Measurements from ENCODE around the gene KLHL7. TPM values are rescaled to one million over a fixed set of nuclear protein-coding genes. Genes with fewer than 3 reads are reported as not detected.

The KLHL7 gene
- total and polyA plus RNA-seq, 8 donors = 8.4 to 55.9 (median 17.6) TPM

- Histone ChIP-seq H3K4me3 (no peak overlapping the region), H3K27ac (no peak overlapping the region), H3K36me3 (no peaks in the 10 kb centered on the region), H3K27me3 (no peaks in the 10 kb centered on the region), H3K9me3 (no peaks in the 10 kb centered on the region), H3K4me1 (no peaks in the 10 kb centered on the region)
- DNase-seq = no peak
- TF ChIP-seq CTCF (IDR thresholded peaks at IDR 0.05) (no peak), POLR2A (IDR thresholded peaks at IDR 0.05) (no peak), EP300 (IDR thresholded peaks at IDR 0.05) (no peak), POLR2AphosphoS5 (IDR thresholded peaks at IDR 0.05) (no peak)
- WGBS, 5 donors = 87 to 97% (median 94%) methylated on average over 5 of the region's 5 CpGs
- intact Hi-C loops (cut with DNase I; ENCODE audit: low total_unique reads) = no loop called here
These were observed 108.8 kb downstream of the KLHL7 start for GRCh38 chr7:23214423-23214822.

DNA sequence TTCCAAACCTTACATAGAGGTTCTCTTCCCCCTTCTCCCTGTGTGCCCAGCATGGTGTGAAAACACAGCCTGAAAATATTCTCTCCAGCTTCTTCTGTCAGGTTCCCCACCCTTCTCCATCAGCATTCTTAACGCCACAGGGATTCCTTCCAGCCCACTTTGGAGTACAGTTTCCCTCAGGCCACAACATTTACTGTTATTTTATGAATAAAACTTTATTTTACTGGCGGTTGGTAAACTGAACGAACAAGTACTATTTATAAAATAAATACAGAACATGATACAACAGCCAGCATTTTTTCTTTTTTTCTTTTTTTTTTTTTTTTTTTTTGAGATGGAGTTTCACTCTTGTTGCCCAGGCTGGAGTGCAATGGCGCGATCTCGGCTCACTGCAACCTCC lies 109.4 kb downstream of the KLHL7 start:
- Histone ChIP-seq H3K9me3 (no peaks in the 10 kb centered on the region), H3K4me1 (no peaks in the 10 kb centered on the region), H3K4me3 (no peak overlapping the region), H3K36me3 (no peaks in the 10 kb centered on the region), H3K27ac (no peak overlapping the region), H3K27me3 (no peaks in the 10 kb centered on the region)
- DNase-seq = no peak
- intact Hi-C loops (cut with DNase I; ENCODE audit: low total_unique reads) = no loop called here
- WGBS, 5 donors = 86 to 96% (median 92%) methylated on average over 3 to 6 of the region's 6 CpGs
- TF ChIP-seq CTCF (IDR thresholded peaks at IDR 0.05) (no peak), EP300 (IDR thresholded peaks at IDR 0.05) (no peak), POLR2A (IDR thresholded peaks at IDR 0.05) (no peak)

DNA sequence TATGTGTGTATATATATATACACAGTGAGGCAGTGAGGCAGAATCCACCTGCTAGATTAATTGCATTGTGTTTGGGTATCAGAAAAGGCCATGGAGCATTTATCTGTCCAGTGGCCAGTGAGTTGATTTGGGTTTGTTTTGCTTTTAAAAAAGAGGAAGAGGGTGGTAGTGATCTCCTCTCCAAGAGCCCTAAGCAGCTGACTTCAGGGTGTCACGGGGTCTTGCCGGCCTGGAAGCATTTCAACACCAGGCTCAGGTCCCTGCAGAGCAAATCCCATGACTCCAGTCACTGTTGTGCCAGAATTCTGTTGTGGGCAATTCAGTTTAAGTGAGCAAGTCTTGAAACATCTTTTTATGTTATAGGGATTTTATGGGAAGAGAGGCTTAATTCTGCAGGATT lies 110.4 kb downstream of the KLHL7 start:
- WGBS, 5 donors = 52 to 72% (median 63%) methylated on average over 2 of the region's 2 CpGs
- H3K9me3 ChIP-seq = no peaks in the 10 kb centered on the region
- no peak overlapping the region for H3K4me3 ChIP-seq
- no peaks in the 10 kb centered on the region for H3K4me1 ChIP-seq
- DNase-seq = no peak
- no peaks in the 10 kb centered on the region for H3K36me3 ChIP-seq
- intact Hi-C loops (cut with DNase I; ENCODE audit: low total_unique reads) = no loop called here
- TF ChIP-seq EP300 (IDR thresholded peaks at IDR 0.05) (no peak), POLR2A (IDR thresholded peaks at IDR 0.05) (no peak), POLR2AphosphoS5 (IDR thresholded peaks at IDR 0.05) (no peak)
- H3K27ac ChIP-seq = no peak overlapping the region
- H3K27me3 ChIP-seq = no peaks in the 10 kb centered on the region

DNA sequence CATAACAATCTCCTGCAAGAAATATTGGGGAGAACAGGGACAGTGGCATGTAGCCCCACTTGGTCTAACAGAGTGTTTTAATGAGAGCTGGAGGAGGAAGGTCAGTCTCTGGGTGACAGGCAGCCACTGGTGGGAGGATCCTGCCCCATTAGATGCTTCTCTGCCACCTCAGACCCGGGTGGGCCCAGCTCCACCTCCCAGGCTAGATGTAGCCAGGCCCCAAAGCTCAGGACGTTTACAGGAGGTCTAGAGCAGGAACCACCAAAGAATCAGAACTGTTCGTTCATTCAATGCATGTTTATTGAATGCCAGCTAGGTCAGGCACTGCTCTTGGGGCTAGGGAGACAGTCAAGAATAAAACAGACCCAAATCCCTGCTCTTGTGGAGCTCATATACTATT lies 112.6 kb downstream of the KLHL7 start:
- intact Hi-C loops (cut with DNase I; ENCODE audit: low total_unique reads) = no loop called here
- H3K27me3 ChIP-seq = no peaks in the 10 kb centered on the region
- no peaks in the 10 kb centered on the region for H3K36me3 ChIP-seq
- no peaks in the 10 kb centered on the region for H3K4me1 ChIP-seq
- DNase-seq = no peak
- no peak overlapping the region for H3K27ac ChIP-seq
- H3K4me3 ChIP-seq = no peak overlapping the region
- no peaks in the 10 kb centered on the region for H3K9me3 ChIP-seq
- TF ChIP-seq EP300 (IDR thresholded peaks at IDR 0.05) = no peak
- TF ChIP-seq CTCF (IDR thresholded peaks at IDR 0.05) = no peak
- TF ChIP-seq POLR2A (IDR thresholded peaks at IDR 0.05) = no peak
- WGBS, 5 donors = 34 to 63% (median 44%) methylated on average over 3 of the region's 3 CpGs

DNA sequence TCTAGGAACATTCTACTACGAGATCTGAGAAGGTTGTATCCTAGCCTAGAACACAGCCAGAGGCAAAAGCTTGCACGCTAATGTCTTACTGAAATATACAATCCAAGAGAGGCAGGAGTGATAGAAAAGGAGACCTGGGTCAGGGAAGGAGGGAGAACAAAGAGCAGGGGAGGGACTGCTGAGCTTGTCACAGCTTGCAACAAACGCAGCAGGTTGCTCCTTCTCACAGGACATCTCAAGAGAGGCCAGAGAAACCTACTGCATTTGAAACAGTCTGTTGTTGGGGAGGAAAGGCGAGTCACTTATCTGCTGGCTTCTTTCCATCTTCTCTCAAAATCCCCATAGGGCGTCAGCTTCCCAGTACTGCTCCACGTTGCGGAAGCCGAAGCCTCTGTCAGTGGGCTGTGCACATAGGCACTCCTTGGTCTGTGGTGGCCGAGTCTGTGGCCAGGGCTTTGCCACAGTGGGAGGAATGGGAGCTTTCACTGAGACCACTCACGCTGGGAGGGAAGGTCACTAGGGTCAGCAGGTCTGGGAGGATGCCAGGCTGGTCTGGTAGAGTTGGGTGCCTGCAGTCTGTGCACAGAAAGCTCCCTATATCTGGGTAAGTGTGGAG lies 115.2 kb downstream of the KLHL7 start:
- Histone ChIP-seq H3K4me3 (no peak overlapping the region), H3K27me3 (no peaks in the 10 kb centered on the region), H3K4me1 (no peaks in the 10 kb centered on the region), H3K36me3 (no peaks in the 10 kb centered on the region), H3K27ac (no peak overlapping the region), H3K9me3 (no peaks in the 10 kb centered on the region)
- TF ChIP-seq EP300 (IDR thresholded peaks at IDR 0.05) = no peak
- TF ChIP-seq CTCF (IDR thresholded peaks at IDR 0.05) = no peak
- no peak for TF ChIP-seq POLR2A (IDR thresholded peaks at IDR 0.05)
- no peak for TF ChIP-seq POLR2AphosphoS5 (IDR thresholded peaks at IDR 0.05)
- DNase-seq = no peak
- intact Hi-C loops (cut with DNase I; ENCODE audit: low total_unique reads) = no loop called here
- 42 to 61% (median 57%) methylated on average over 10 of the region's 10 CpGs for WGBS, 5 donors
